ENCODE data around the gene SYNDIG1L. TPM values are rescaled to one million over a fixed set of nuclear protein-coding genes. Genes with fewer than 3 reads are reported as not detected.

SYNDIG1L gene
- total and polyA plus RNA-seq, 2 of the 13 experiments (the other 11 are each of a cell fraction or from before 2014, with no cell fraction given): 0.04 TPM; not detected in 1

DNA sequence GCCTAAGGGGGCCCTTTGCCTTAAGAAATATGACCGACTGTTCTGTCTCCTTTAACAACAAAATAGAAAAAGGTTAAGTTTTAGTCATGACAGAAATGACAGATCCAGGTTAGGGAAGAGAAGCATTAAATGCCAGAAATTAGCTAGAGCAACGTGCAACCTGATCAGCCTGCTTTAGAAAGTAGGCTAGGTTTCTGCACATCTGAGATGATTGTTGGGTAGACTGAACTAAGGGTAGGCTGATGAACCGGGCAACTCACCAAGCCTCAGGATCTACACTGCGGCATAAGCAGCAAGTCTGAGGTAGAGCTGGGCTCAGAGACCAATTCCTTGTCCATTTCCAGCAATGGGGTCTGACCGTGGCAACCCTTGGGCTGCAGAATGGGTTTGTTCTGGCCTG is 37.7 kb upstream of the SYNDIG1L start:
- 16% methylated on average over 4 of the region's 5 CpGs for whole genome bisulfite sequencing (ENCODE audit: low lambda C conversion rate)
- Histone ChIP-seq H3K9me3 (ENCODE audit: low read length) (no peaks in the 10 kb centered on the region), H2AFZ (ENCODE audit: low read length) (no peak overlapping the region), H3K4me2 (ENCODE audit: low read depth, low read length) (no peak overlapping the region), H3K27me3 (ENCODE audit: control insufficient read depth in 1 of 2, insufficient read depth in 2 of 2, low read length in 2 of 2) (no peaks in the 10 kb centered on the region), H3K4me1 (ENCODE audit: insufficient read depth, low read length) (no peaks in the 10 kb centered on the region), H3K36me3 (replicated peaks in 1 of 2; ENCODE audit: control insufficient read depth in 1 of 2, insufficient read depth in 2 of 2, low read length in 2 of 2) (no peaks in the 10 kb centered on the region), H3K9ac (ENCODE audit: insufficient read depth, low read depth, low read length) (no peak overlapping the region), H3K79me2 (ENCODE audit: insufficient read depth, low read length) (no peaks in the 10 kb centered on the region), H4K20me1 (ENCODE audit: insufficient read depth, low read length) (no peaks in the 10 kb centered on the region), H3K4me3 (replicated peaks in 1 of 3; ENCODE audit: insufficient read depth in 1 of 3, low read depth in 2 of 3, low read length in 3 of 3) (no peak overlapping the region), H3K27ac (ENCODE audit: extremely low read length, insufficient read depth, low read length) (no peak overlapping the region)
- FAIRE-seq (no peak), ATAC-seq (no peak), DNase-seq (ENCODE audit: low spot score) (no peak)
- in situ Hi-C loops (cut with HindIII; ENCODE audit: extremely low pct_ligation_motif_present, low pct_unique_long_range_greater_than_20kb): no loop called here
- no TSS peak for BruUV-seq (replicated peaks)
- POLR2A ChIA-PET: no interaction called here
- TF ChIP-seq PHF5A (CRISPR knock-in tag; IDR thresholded peaks at IDR 0.05; ENCODE audit: low read depth, unreplicated experiment) (no peak), PAF1 (CRISPR knock-in tag; IDR thresholded peaks at IDR 0.05) (no peak), ZNF549 (CRISPR knock-in tag; IDR thresholded peaks at IDR 0.05) (no peak), ZFX (CRISPR knock-in tag; IDR thresholded peaks at IDR 0.05; ENCODE audit: low read depth) (no peak), HDAC1 (CRISPR knock-in tag; IDR thresholded peaks at IDR 0.05) (no peak), FOXO1 (CRISPR knock-in tag; IDR thresholded peaks at IDR 0.05) (no peak), ZSCAN30 (CRISPR knock-in tag; IDR thresholded peaks at IDR 0.05) (no peak), ZNF782 (CRISPR knock-in tag; IDR thresholded peaks at IDR 0.05; ENCODE audit: borderline replicate concordance) (no peak), ZNF501 (CRISPR knock-in tag; IDR thresholded peaks at IDR 0.05) (no peak)
- TF ChIP-seq, protein P1, sequence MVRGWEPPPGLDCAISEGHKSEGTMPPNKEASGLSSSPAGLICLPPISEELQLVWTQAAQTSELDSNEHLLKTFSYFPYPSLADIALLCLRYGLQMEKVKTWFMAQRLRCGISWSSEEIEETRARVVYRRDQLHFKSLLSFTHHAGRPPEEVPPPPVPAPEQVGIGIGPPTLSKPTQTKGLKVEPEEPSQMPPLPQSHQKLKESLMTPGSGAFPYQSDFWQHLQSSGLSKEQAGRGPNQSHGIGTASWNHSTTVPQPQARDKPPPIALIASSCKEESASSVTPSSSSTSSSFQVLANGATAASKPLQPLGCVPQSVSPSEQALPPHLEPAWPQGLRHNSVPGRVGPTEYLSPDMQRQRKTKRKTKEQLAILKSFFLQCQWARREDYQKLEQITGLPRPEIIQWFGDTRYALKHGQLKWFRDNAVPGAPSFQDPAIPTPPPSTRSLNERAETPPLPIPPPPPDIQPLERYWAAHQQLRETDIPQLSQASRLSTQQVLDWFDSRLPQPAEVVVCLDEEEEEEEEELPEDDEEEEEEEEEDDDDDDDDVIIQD (CRISPR knock-in tag; IDR thresholded peaks at IDR 0.05; ENCODE audit: low read depth): no peak
- TF ChIP-seq, protein P2, sequence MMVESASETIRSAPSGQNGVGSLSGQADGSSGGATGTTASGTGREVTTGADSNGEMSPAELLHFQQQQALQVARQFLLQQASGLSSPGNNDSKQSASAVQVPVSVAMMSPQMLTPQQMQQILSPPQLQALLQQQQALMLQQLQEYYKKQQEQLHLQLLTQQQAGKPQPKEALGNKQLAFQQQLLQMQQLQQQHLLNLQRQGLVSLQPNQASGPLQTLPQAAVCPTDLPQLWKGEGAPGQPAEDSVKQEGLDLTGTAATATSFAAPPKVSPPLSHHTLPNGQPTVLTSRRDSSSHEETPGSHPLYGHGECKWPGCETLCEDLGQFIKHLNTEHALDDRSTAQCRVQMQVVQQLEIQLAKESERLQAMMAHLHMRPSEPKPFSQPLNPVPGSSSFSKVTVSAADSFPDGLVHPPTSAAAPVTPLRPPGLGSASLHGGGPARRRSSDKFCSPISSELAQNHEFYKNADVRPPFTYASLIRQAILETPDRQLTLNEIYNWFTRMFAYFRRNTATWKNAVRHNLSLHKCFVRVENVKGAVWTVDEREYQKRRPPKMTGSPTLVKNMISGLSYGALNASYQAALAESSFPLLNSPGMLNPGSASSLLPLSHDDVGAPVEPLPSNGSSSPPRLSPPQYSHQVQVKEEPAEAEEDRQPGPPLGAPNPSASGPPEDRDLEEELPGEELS (CRISPR knock-in tag; IDR thresholded peaks at IDR 0.05): no peak
- intact Hi-C loops (cut with micrococcal nuclease; ENCODE audit: unreplicated experiment): no loop called here
- CTCF ChIA-PET (ENCODE audit: low intra/inter-chr PET ratio, low total read pairs): no interaction called here
